ENCODE measurements around the gene FBXL17. TPM values are rescaled to one million over a fixed set of nuclear protein-coding genes. Genes with fewer than 3 reads are reported as not detected.

The FBXL17 gene
- polyA plus RNA-seq, 2 of the 4 experiments (the other 2 are of a cell fraction) = 8.7 to 9.1 TPM

DNA sequence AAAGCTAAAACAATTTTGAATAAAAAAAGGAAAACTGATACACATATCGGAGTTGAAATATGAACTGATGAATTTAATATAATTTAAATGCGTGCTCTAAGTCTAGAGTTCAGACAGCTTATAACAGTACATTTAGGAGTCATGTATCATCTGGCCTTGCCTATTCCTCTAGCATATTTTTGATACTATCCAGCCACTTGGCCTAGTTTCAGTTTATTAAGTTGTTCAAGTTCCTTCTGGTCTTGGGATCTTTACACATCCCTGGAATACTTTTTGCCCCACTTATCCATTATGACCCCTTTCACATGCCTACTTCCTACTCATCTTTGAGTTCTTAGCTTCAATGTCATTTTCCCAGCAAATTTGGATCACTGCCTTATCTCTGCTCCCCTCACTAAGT lies 518.8 kb downstream of the FBXL17 start:
- DNase-seq (ENCODE audit: low read depth in 1 of 2, low spot score in 1 of 2) = no peak
- no peak overlapping the region for H3K27ac ChIP-seq
- H3K9me3 ChIP-seq = no peaks in the 10 kb centered on the region
- no peak overlapping the region for H3K4me2 ChIP-seq
- no peak for FAIRE-seq
- no peaks in the 10 kb centered on the region for H3K4me1 ChIP-seq
- ATAC-seq = no peak
- TF ChIP-seq, protein P1, sequence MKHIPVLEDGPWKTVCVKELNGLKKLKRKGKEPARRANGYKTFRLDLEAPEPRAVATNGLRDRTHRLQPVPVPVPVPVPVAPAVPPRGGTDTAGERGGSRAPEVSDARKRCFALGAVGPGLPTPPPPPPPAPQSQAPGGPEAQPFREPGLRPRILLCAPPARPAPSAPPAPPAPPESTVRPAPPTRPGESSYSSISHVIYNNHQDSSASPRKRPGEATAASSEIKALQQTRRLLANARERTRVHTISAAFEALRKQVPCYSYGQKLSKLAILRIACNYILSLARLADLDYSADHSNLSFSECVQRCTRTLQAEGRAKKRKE (CRISPR knock-in tag; IDR thresholded peaks at IDR 0.05; ENCODE audit: low read depth) = no peak
- TF ChIP-seq POLR2A (IDR thresholded peaks at IDR 0.05; ENCODE audit: low read length) = no peak
- TF ChIP-seq, protein P2, sequence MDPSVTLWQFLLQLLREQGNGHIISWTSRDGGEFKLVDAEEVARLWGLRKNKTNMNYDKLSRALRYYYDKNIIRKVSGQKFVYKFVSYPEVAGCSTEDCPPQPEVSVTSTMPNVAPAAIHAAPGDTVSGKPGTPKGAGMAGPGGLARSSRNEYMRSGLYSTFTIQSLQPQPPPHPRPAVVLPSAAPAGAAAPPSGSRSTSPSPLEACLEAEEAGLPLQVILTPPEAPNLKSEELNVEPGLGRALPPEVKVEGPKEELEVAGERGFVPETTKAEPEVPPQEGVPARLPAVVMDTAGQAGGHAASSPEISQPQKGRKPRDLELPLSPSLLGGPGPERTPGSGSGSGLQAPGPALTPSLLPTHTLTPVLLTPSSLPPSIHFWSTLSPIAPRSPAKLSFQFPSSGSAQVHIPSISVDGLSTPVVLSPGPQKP (IDR thresholded peaks at IDR 0.05; ENCODE audit: low read depth, low read length) = no peak
- no peak for TF ChIP-seq EHMT2 (IDR thresholded peaks at IDR 0.05; ENCODE audit: low read depth)
- TF ChIP-seq JUNB (IDR thresholded peaks at IDR 0.05) = no peak
- no peak for TF ChIP-seq EHF (CRISPR knock-in tag; IDR thresholded peaks at IDR 0.05)
- TF ChIP-seq HOXB13 (CRISPR knock-in tag; IDR thresholded peaks at IDR 0.05; ENCODE audit: low read depth) = no peak
- TF ChIP-seq, protein P3, sequence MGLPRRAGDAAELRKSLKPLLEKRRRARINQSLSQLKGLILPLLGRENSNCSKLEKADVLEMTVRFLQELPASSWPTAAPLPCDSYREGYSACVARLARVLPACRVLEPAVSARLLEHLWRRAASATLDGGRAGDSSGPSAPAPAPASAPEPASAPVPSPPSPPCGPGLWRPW (IDR thresholded peaks at IDR 0.05) = no peak
- TF ChIP-seq PHF8 (IDR thresholded peaks at IDR 0.05; ENCODE audit: borderline replicate concordance, low read depth) = no peak
- H3K4me3 ChIP-seq = no peak overlapping the region
- POLR2A ChIA-PET = no interaction called here
- WGBS (ENCODE audit: missing lambda C conversion rate) = 92% methylated on average over 2 of the region's 2 CpGs
- CTCF ChIA-PET = no interaction called here

DNA sequence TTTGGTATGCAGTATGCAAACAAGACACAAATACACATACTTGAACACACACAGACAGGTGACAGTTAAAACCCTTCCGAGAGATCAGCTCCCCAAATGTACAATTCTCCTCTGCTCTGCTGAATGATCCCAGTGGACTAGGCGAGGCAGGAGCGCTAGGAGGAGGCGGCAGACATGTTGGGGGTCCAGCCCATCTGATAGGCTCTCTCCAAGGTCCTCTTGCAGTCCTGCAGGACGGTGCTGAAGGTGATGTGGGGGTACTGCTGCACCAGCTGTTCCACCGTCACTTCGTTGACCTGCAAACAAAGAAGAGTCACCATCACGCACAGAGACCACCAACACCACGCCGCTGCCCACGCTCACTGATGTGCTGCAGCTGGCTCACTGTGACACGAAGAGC lies 520.3 kb downstream of the FBXL17 start:
- ChIA-PET POLR2A (no interaction called here), CTCF (no interaction called here)
- H3K4me2 ChIP-seq = no peak overlapping the region
- ATAC-seq (no peak), FAIRE-seq (no peak), DNase-seq (ENCODE audit: low read depth in 1 of 2, low spot score in 1 of 2) (no peak)
- H3K9me3 ChIP-seq = no peaks in the 10 kb centered on the region
- no peak overlapping the region for H3K4me3 ChIP-seq
- no peaks in the 10 kb centered on the region for H3K4me1 ChIP-seq
- 76% methylated on average over 12 of the region's 12 CpGs for WGBS (ENCODE audit: missing lambda C conversion rate)
- no peak overlapping the region for H3K27ac ChIP-seq
- TF ChIP-seq CBX8 (IDR thresholded peaks at IDR 0.05) (no peak), JUN (IDR thresholded peaks at IDR 0.05) (no peak), HDAC2 (IDR thresholded peaks at IDR 0.05) (no peak), MAFK (IDR thresholded peaks at IDR 0.05; ENCODE audit: partially characterized antibody) (no peak), FOXS1 (CRISPR knock-in tag; IDR thresholded peaks at IDR 0.05) (no peak), FOSL2 (IDR thresholded peaks at IDR 0.05) (no peak), FOSL2 (CRISPR knock-in tag; IDR thresholded peaks at IDR 0.05) (no peak), CHD2 (IDR thresholded peaks at IDR 0.05; ENCODE audit: low read length, partially characterized antibody) (no peak), NPAS2 (CRISPR knock-in tag; IDR thresholded peaks at IDR 0.05; ENCODE audit: borderline replicate concordance) (no peak), TP53 (CRISPR knock-in tag; IDR thresholded peaks at IDR 0.05) (no peak), RCOR1 (IDR thresholded peaks at IDR 0.05; ENCODE audit: low read depth, low read length) (no peak), POLR2A (IDR thresholded peaks at IDR 0.05; ENCODE audit: low read length) (no peak), POLR2AphosphoS2 (conservative IDR thresholded peaks at IDR 0.05; ENCODE audit: low read length) (no peak), RFX5 (IDR thresholded peaks at IDR 0.05) (no peak)
- TF ChIP-seq, protein P4, sequence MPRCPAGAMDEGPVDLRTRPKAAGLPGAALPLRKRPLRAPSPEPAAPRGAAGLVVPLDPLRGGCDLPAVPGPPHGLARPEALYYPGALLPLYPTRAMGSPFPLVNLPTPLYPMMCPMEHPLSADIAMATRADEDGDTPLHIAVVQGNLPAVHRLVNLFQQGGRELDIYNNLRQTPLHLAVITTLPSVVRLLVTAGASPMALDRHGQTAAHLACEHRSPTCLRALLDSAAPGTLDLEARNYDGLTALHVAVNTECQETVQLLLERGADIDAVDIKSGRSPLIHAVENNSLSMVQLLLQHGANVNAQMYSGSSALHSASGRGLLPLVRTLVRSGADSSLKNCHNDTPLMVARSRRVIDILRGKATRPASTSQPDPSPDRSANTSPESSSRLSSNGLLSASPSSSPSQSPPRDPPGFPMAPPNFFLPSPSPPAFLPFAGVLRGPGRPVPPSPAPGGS (IDR thresholded peaks at IDR 0.05) = no peak
- TF ChIP-seq, protein P5, sequence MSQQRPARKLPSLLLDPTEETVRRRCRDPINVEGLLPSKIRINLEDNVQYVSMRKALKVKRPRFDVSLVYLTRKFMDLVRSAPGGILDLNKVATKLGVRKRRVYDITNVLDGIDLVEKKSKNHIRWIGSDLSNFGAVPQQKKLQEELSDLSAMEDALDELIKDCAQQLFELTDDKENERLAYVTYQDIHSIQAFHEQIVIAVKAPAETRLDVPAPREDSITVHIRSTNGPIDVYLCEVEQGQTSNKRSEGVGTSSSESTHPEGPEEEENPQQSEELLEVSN (IDR thresholded peaks at IDR 0.05; ENCODE audit: borderline replicate concordance, low read depth) = no peak
- TF ChIP-seq, protein P3 (IDR thresholded peaks at IDR 0.05) = no peak
- TF ChIP-seq, protein P1 (CRISPR knock-in tag; IDR thresholded peaks at IDR 0.05; ENCODE audit: low read depth) = no peak
- TF ChIP-seq, protein P6, sequence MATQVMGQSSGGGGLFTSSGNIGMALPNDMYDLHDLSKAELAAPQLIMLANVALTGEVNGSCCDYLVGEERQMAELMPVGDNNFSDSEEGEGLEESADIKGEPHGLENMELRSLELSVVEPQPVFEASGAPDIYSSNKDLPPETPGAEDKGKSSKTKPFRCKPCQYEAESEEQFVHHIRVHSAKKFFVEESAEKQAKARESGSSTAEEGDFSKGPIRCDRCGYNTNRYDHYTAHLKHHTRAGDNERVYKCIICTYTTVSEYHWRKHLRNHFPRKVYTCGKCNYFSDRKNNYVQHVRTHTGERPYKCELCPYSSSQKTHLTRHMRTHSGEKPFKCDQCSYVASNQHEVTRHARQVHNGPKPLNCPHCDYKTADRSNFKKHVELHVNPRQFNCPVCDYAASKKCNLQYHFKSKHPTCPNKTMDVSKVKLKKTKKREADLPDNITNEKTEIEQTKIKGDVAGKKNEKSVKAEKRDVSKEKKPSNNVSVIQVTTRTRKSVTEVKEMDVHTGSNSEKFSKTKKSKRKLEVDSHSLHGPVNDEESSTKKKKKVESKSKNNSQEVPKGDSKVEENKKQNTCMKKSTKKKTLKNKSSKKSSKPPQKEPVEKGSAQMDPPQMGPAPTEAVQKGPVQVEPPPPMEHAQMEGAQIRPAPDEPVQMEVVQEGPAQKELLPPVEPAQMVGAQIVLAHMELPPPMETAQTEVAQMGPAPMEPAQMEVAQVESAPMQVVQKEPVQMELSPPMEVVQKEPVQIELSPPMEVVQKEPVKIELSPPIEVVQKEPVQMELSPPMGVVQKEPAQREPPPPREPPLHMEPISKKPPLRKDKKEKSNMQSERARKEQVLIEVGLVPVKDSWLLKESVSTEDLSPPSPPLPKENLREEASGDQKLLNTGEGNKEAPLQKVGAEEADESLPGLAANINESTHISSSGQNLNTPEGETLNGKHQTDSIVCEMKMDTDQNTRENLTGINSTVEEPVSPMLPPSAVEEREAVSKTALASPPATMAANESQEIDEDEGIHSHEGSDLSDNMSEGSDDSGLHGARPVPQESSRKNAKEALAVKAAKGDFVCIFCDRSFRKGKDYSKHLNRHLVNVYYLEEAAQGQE (IDR thresholded peaks at IDR 0.05) = no peak

Data from A549 (cell line).